Ammon's horn (tissue), 1 donor: ENCODE data around the gene C1orf141.
"Not testable (repeated sequence)": the region's sequence is repeated elsewhere in the genome, so short reads cannot be mapped to it uniquely, and the experiment has no call there.

ENCODE experiments used
- DNase-seq: peaks from one replicate; pipeline ENCODE4 v3.0.0-alpha.2; 2016; ENCODE audit warnings: low spot score

C1orf141 gene

GRCh38 chr1:67142931-67143330 lies 8.2 kb upstream of the C1orf141 start:
- DNase-seq = no peak

GRCh38 chr1:67141832-67142231 lies 7.1 kb upstream of the C1orf141 start:
- DNase-seq = not testable (repeated sequence)

- no peak for DNase-seq
Observed at GRCh38 chr1:67140460-67140859, 5.7 kb upstream of the C1orf141 start.

GRCh38 chr1:67138813-67139499 lies 4.2 kb upstream of the C1orf141 start:
- DNase-seq = no peak

GRCh38 chr1:67137307-67137753 lies 2.6 kb upstream of the C1orf141 start:
- no peak for DNase-seq

- DNase-seq = no peak
Observed at GRCh38 chr1:67135354-67135753, 584 bp upstream of the C1orf141 start.

- DNase-seq = no peak
Observed at GRCh38 chr1:67133177-67133576, 1.6 kb downstream of the C1orf141 start.

GRCh38 chr1:67130673-67131072 lies 4.1 kb downstream of the C1orf141 start:
- no peak for DNase-seq

- DNase-seq = no peak
Observed at GRCh38 chr1:67126974-67127373, 7.8 kb downstream of the C1orf141 start.

- DNase-seq = no peak
Observed at GRCh38 chr1:67126111-67126746, 8.5 kb downstream of the C1orf141 start.

- DNase-seq = no peak
Observed at GRCh38 chr1:67124455-67124854, 10.3 kb downstream of the C1orf141 start.

GRCh38 chr1:67120855-67121619 lies 13.7 kb downstream of the C1orf141 start:
- no peak for DNase-seq

GRCh38 chr1:67118646-67119045 lies 16.1 kb downstream of the C1orf141 start:
- DNase-seq = no peak

GRCh38 chr1:67118191-67118590 lies 16.6 kb downstream of the C1orf141 start:
- DNase-seq = no peak

GRCh38 chr1:67114162-67114561 lies 20.6 kb downstream of the C1orf141 start:
- no peak for DNase-seq

GRCh38 chr1:67110352-67110751 lies 24.4 kb downstream of the C1orf141 start:
- DNase-seq = no peak

GRCh38 chr1:67105508-67105907 lies 29.3 kb downstream of the C1orf141 start:
- DNase-seq = no peak

- no peak for DNase-seq
Observed at GRCh38 chr1:67103548-67103947, 31.2 kb downstream of the C1orf141 start.

GRCh38 chr1:67100833-67101232 lies 33.9 kb downstream of the C1orf141 start:
- DNase-seq = no peak

- DNase-seq = no peak
Observed at GRCh38 chr1:67097305-67097704, 37.5 kb downstream of the C1orf141 start.

- no peak for DNase-seq
Observed at GRCh38 chr1:67094191-67094590, 40.6 kb downstream of the C1orf141 start.

GRCh38 chr1:67089685-67090208 lies 45.0 kb downstream of the C1orf141 start:
- DNase-seq = no peak

GRCh38 chr1:67088440-67088839 lies 46.3 kb downstream of the C1orf141 start:
- no peak for DNase-seq
